ENCODE measurements around the gene DLGAP4. TPM values are rescaled to one million over a fixed set of nuclear protein-coding genes. Genes with fewer than 3 reads are reported as not detected.

Gene DLGAP4
- total RNA-seq, 2 experiments from 2014 or later: 11.5 to 13.1 TPM

DNA sequence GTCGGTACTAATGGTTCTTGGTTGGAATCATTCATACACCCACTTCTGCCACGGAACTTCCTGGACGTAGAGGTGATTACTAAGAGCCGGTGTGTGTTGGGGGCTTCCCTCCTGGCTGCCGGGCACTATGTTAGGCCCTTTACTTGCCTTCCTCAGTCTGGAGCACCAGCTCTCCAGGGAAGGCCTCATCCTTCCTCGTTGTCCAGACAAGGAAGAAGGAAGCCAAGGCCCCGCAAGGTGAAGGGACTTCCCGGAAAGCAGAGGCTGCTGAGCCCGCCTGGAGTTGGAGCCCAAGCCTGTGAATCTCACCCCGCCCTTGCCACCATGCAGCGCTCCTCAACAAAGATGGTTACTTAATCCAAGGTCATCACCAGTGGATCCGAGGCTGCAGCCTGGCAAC is 43.7 kb upstream of the DLGAP4 start:
- no peaks in the 10 kb centered on the region for H3K27me3 Mint-ChIP-seq
- TF ChIP-seq CTCF (IDR thresholded peaks at IDR 0.05): no peak
- ATAC-seq (no peak), DNase-seq (no peak)
- no peaks in the 10 kb centered on the region for H3K4me1 Mint-ChIP-seq (ENCODE audit: low read depth)
- intact Hi-C loops (cut with micrococcal nuclease): no loop called here
- POLR2A ChIA-PET: interaction anchor here (0.6 kb wide), 2 partner anchors 24 to 1291 kb away, joined by 3 to 4 read pairs; no protein-coding TSS in a partner anchor
- H3K9me3 Mint-ChIP-seq: no peaks in the 10 kb centered on the region
- H3K36me3 Mint-ChIP-seq (ENCODE audit: low read depth): no peaks in the 10 kb centered on the region
- CTCF ChIA-PET: interaction anchor here (1.4 kb wide), 1 partner anchor 137 kb away, joined by 3 read pairs; no protein-coding TSS in a partner anchor
- H3K27ac Mint-ChIP-seq: no peak overlapping the region
- H3K4me3 Mint-ChIP-seq: no peak overlapping the region

- CTCF ChIA-PET: no interaction called here
- DNase-seq (no peak), ATAC-seq (no peak)
- H3K9me3 Mint-ChIP-seq: no peaks in the 10 kb centered on the region
- H3K36me3 Mint-ChIP-seq (ENCODE audit: low read depth): no peaks in the 10 kb centered on the region
- no peak overlapping the region for H3K4me3 Mint-ChIP-seq
- POLR2A ChIA-PET: interaction anchor here (0.6 kb wide), 1 partner anchor 158 kb away, joined by 3 read pairs; no protein-coding TSS in a partner anchor
- no peak for TF ChIP-seq CTCF (IDR thresholded peaks at IDR 0.05)
- H3K27ac Mint-ChIP-seq: no peak overlapping the region
- intact Hi-C loops (cut with micrococcal nuclease): no loop called here
- H3K27me3 Mint-ChIP-seq: no peaks in the 10 kb centered on the region
- no peaks in the 10 kb centered on the region for H3K4me1 Mint-ChIP-seq (ENCODE audit: low read depth)
Measured at GRCh38 chr20:36264426-36265246, 41.5 kb upstream of the DLGAP4 start.

DNA sequence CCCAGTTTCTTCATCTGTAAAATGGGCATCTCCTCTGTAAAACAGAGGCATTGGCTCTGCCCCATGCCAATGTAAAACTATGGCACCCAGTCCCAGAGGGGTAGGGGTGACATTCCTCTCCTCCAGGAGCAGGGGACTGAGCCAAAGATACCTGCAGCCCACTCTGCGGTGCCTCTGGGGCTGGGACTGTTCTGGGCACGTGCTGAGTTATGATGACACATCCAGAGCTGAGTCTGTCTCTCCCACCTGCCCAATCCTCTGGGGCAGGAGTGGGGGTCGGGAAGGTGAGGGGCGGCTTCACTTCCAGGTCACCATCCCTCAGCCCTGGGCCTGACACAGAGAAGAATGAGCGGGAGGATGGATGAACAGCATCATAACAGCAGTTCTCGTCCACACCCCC is 40.0 kb upstream of the DLGAP4 start:
- no peaks in the 10 kb centered on the region for H3K36me3 Mint-ChIP-seq (ENCODE audit: low read depth)
- H3K4me1 Mint-ChIP-seq (ENCODE audit: low read depth): no peaks in the 10 kb centered on the region
- no peak for ATAC-seq
- no peaks in the 10 kb centered on the region for H3K9me3 Mint-ChIP-seq
- no peaks in the 10 kb centered on the region for H3K27me3 Mint-ChIP-seq
- DNase-seq: no peak
- ChIA-PET POLR2A (no interaction called here), CTCF (interaction anchor here (0.8 to 1.4 kb wide), 2 partner anchors 64 to 173 kb away, joined by 3 read pairs; no protein-coding TSS in a partner anchor)
- TF ChIP-seq CTCF (IDR thresholded peaks at IDR 0.05): no peak
- H3K27ac Mint-ChIP-seq: no peak overlapping the region
- intact Hi-C loops (cut with micrococcal nuclease): no loop called here
- H3K4me3 Mint-ChIP-seq: no peak overlapping the region

GRCh38 chr20:36267605-36268381 is 38.3 kb upstream of the DLGAP4 start:
- no peak for TF ChIP-seq CTCF (IDR thresholded peaks at IDR 0.05)
- POLR2A ChIA-PET: interaction anchor here (0.6 to 0.9 kb wide), 3 partner anchors 13 to 257 kb away, joined by 3 to 4 read pairs (median 4); no protein-coding TSS in a partner anchor
- no peaks in the 10 kb centered on the region for H3K4me1 Mint-ChIP-seq (ENCODE audit: low read depth)
- intact Hi-C loops (cut with micrococcal nuclease): no loop called here
- ATAC-seq: no peak
- no peaks in the 10 kb centered on the region for H3K36me3 Mint-ChIP-seq (ENCODE audit: low read depth)
- H3K27ac Mint-ChIP-seq: no peak overlapping the region
- CTCF ChIA-PET: interaction anchor here (1.7 to 1.8 kb wide), 2 partner anchors 131 to 172 kb away, joined by 5 to 9 read pairs; no protein-coding TSS in a partner anchor
- H3K27me3 Mint-ChIP-seq: no peaks in the 10 kb centered on the region
- no peak overlapping the region for H3K4me3 Mint-ChIP-seq
- no peaks in the 10 kb centered on the region for H3K9me3 Mint-ChIP-seq
- DNase-seq: no peak
